ENCODE results near the gene CD79B. TPM values are rescaled to one million over a fixed set of nuclear protein-coding genes. Genes with fewer than 3 reads are reported as not detected.

CD79B gene
- total and polyA plus RNA-seq, 2 of the 13 experiments (the other 11 are each of a cell fraction or from before 2014, with no cell fraction given): not detected

GRCh38 chr17:63946440-63947363 lies 14.6 kb upstream of the CD79B start (continued):
- TF ChIP-seq PRDM15 (CRISPR knock-in tag; IDR thresholded peaks at IDR 0.05) (no peak), ADNP (CRISPR knock-in tag; IDR thresholded peaks at IDR 0.05) (0 out of 2 replicates have a peak, but pooled peaks have one; percentile 67), YY1 (IDR thresholded peaks at IDR 0.05; ENCODE audit: insufficient read depth, insufficient replicate concordance, low read depth, low read length) (peak; percentile 37), GABPA (IDR thresholded peaks at IDR 0.05; ENCODE audit: low read depth, low read length) (no peak), GABPA (CRISPR knock-in tag; IDR thresholded peaks at IDR 0.05; ENCODE audit: low read depth) (peak; percentile 39; the same call in 1 of the 2 replicates), PLSCR1 (CRISPR knock-in tag; IDR thresholded peaks at IDR 0.05; ENCODE audit: borderline replicate concordance) (no peak), RFXAP (CRISPR knock-in tag; IDR thresholded peaks at IDR 0.05; ENCODE audit: borderline replicate concordance) (no peak), HCFC1 (IDR thresholded peaks at IDR 0.05; ENCODE audit: low read depth, low read length) (no peak), ZNF776 (CRISPR knock-in tag; IDR thresholded peaks at IDR 0.05) (0 out of 2 replicates have a peak, but pooled peaks have one; percentile 33), ZBTB7B (CRISPR knock-in tag; IDR thresholded peaks at IDR 0.05) (0 out of 2 replicates have a peak, but pooled peaks have one; percentile 26), ZNF275 (CRISPR knock-in tag; IDR thresholded peaks at IDR 0.05; ENCODE audit: borderline replicate concordance) (0 out of 2 replicates have a peak, but pooled peaks have one; percentile 43), ZNF691 (CRISPR knock-in tag; IDR thresholded peaks at IDR 0.05; ENCODE audit: borderline replicate concordance, low read depth) (peak; percentile 89), ZNF710 (CRISPR knock-in tag; IDR thresholded peaks at IDR 0.05; ENCODE audit: borderline replicate concordance) (0 out of 2 replicates have a peak, but pooled peaks have one; percentile 43), ZNF724P (CRISPR knock-in tag; IDR thresholded peaks at IDR 0.05; ENCODE audit: borderline replicate concordance) (no peak), SP1 (IDR thresholded peaks at IDR 0.05) (no peak), SP1 (CRISPR knock-in tag; IDR thresholded peaks at IDR 0.05) (no peak)
